Cardiac atrium fibroblast (primary cell): ENCODE data around the gene ZNF660. TPM values are rescaled to one million over a fixed set of nuclear protein-coding genes. Genes with fewer than 3 reads are reported as not detected.

Source experiments
- total RNA-seq: library from RNA; depleted of rRNA; stranded (reverse); fragments of >200 nt; gene quantifications from 2 replicates; pipeline ENCODE4 v1.2.3, GENCODE V29; 2015

ZNF660 gene
- 0.32 and 0.90 TPM in 2 replicates for total RNA-seq

GRCh38 chr3:44584646-44585501 lies at the start of gene ZNF660:
Gene ZNF660 (plus strand): TSS chr3:44584964. CDS start chr3:44594194, 9,230 bp downstream.

DNA sequence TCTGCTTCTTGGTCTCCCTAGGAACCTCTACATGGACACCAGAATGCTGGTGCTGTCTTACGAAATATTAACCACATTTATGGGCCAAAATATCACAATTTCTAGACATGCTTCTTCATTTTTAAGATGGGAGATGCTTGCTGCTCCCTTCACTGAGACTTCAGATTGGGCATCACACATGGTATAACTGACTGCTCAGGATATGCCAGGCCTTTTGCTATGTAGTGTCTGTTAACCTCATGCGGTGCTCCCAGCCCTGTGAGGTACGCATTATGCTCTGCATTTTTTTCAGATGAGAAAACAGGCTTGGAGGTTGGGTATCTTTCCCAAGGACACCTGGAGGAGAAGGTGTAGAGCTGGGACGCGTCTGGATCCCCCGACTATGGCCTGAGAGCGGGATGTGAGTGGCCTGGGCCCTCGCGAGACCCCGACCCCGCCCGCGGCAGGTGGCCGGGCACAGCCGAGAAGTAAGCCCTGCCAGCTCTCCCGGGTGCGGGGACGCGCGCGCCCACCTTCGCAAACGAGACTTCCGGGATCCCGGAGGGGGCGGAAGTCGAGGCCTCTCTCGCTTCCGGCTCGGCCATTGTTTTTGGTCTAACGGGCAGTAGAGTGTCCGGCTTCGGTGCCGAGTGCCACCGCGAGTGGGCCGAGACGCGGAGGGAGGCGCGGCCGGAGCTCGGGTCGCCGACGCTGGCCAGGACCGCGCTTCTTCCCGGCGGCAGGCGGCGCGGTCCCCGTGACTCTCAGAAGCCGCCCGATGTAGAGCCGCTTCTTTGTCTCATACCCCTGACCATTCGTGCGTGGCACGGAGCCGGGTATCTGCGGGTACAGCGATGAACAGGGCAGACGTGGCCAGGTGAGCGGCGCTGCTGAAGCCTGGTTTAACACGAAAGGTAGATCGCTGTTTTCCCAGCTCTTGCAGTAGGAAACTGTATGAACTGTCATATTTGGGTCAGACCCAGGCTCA lies 29.9 kb upstream of the ZNF660 start, which contains the start of gene ZKSCAN7:
ZKSCAN7 (plus strand) TSS at position 568 of the 967 bp plus-strand sequence. CDS start 1,855 bp downstream, outside the sequence.

DNA sequence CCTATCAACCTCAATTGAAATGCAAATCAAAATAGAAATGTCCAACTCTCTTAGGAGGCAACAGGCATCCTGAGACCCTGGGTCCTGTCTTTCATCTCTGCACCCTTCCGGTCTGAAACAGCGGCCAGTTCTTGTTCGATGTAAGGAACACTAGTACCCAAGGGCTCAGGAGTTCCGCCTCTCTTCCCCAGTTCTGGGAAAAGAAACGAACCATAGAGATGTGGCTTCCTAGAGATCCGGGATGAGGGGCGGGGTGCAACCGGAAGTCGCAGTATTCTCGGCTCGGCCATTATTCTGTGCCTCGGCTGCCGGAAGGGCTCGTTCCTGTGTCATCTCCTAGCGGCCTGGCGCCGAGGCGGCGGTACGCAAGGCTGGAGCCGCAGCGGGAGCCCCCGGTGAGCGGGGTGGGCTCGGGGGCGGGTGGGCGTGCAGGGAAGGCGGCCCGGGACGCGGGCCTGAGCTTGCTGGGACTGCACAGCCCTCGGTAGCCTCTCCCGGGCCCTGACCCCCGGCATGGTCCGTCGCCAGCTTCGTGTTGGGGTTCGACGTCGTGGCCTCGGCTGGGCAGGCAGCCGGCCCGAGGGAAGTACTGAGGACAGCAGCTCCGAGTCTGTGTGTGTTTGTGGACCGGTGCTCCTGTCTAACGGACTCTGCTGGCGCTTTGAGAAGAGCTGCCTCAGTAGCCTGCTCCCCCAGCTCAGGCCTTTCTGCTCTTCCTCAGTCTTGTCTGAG lies 40.2 kb downstream of the ZNF660 start, which contains the start of gene ZNF197:
ZNF197 (plus strand) TSS at position 288 of the 732 bp plus-strand sequence. CDS start 4,119 bp downstream, outside the sequence.

DNA sequence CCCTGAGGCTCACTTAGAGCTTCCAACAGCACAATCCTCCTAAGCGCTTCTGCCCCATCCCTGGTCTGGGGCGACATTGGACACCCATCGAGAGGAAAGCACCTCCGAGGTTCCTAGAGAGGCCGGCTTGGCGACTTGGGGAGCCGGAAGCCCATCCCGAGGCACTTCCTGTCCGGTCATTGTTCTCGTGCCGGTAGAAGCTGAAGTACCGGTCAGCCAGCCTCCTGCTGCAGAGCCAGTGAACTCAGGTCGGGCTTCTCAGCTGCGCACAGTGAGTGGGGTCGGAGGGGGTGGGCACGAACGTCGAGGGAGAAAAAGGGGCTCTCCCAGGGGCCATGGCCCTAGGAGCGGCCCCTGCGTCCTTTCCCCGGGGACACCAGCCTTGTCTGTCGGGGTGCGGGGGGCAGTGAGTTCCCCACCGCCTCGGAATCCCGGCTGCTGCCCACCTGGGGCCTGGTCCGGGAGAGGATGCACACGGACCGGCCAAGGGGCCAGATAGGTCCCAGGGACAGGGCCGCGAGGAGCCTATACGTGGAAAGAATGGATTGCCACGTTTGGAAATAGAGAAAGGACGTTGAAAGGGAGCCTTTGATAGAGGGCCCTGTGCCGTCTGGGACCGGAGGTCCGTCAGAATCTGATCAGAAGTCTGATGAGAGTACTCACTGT lies 63.9 kb downstream of the ZNF660 start, which contains the start of gene ZNF35:
ZNF35 (plus strand) TSS at position 169 of the 666 bp plus-strand sequence. CDS start 2,336 bp downstream, outside the sequence.

Other genes starting within 250 kb of the ZNF660 start
- gene TCAIM, start 246.2 kb upstream of the ZNF660 start, total RNA-seq = 16.1 and 16.4 TPM in 2 replicates
- gene ZNF445, start 107.3 kb upstream of the ZNF660 start, total RNA-seq = 2.5 and 4.5 TPM in 2 replicates
- gene ZKSCAN7, start 29.8 kb upstream of the ZNF660 start, total RNA-seq = 5.8 and 7.0 TPM in 2 replicates
- 10.5 and 10.8 TPM in 2 replicates for gene ZNF197, start 40.1 kb downstream of the ZNF660 start, total RNA-seq
- gene ZNF35, start 63.8 kb downstream of the ZNF660 start, total RNA-seq = 7.3 and 9.9 TPM in 2 replicates
- gene ZNF502, start 127.7 kb downstream of the ZNF660 start, total RNA-seq = 3.6 and 5.4 TPM in 2 replicates
- gene ZNF501, start 144.7 kb downstream of the ZNF660 start, total RNA-seq = 3.1 and 11.9 TPM in 2 replicates
- 17.5 and 19.0 TPM in 2 replicates for gene KIAA1143, start 176.7 kb downstream of the ZNF660 start, total RNA-seq
- 4.2 and 5.4 TPM in 2 replicates for gene KIF15, start 176.8 kb downstream of the ZNF660 start, total RNA-seq